Colonic mucosa (tissue), 4 donors: ENCODE data around the gene OR5B21. TPM values are rescaled to one million over a fixed set of nuclear protein-coding genes. Genes with fewer than 3 reads are reported as not detected.

Experiments
- DNase-seq: peaks from one replicate; pipeline ENCODE4 v3.0.0-alpha.2; 2020
- H3K27ac ChIP-seq: fragments of 200-600 bp; one replicate; pipeline ENCODE4 v1.8.0; 2021
- H3K27me3 ChIP-seq: fragments of 200-600 bp; one replicate; pipeline ENCODE4 v1.8.0; 2021
- H3K36me3 ChIP-seq: fragments of 200-600 bp; one replicate; pipeline ENCODE4 v1.8.0; 2021
- H3K4me1 ChIP-seq: fragments of 200-600 bp; one replicate; pipeline ENCODE4 v1.8.0; 2021; ENCODE audit warnings: mild to moderate bottlenecking
- H3K4me3 ChIP-seq: fragments of 200-600 bp; one replicate; pipeline ENCODE4 v1.8.0; 2021
- H3K9ac ChIP-seq, 2 donors: one replicate each; pipeline ENCODE4 v1.7.0; 2013; ENCODE audit warnings: control low read depth in 2 of 2, low read depth in 2 of 2, low read length in 2 of 2
- H3K9me3 ChIP-seq: fragments of 200-600 bp; one replicate; pipeline ENCODE4 v1.8.0; 2021
- CTCF ChIP-seq: fragments of 200-600 bp; IDR thresholded peaks from one replicate; pipeline ENCODE4 v1.8.0; 2022; ENCODE audit warnings: antibody characterized with exemption, mild to moderate bottlenecking
- intact Hi-C: fragments of 100-400 bp; cut with DNase I; formaldehyde crosslinking; loops from one replicate; pipeline ENCODE4 v1.14.1; 2022
- total RNA-seq, 2 donors: library from RNA; stranded (reverse); fragmentation: NEBNext Ultra II Directional in 1 of 2; extraction: Animal tissue kit (Norgen Biotek cat#: 25700) in 1 of 2; gene quantifications; one replicate each; pipeline ENCODE4 v1.2.1, GENCODE V29; 2021
- donor health status: healthy.
- donor health status: DM: no; HTN: no; CAD: no.
- donor health status: DM: no; HTN: no; CAD: no.

Gene OR5B21
- not detected for total RNA-seq

- Histone ChIP-seq H3K9me3 (no peaks in the 10 kb centered on the region), H3K27ac (no peak within 1 kb of the TSS), H3K4me1 (no peaks in the 10 kb centered on the region), H3K4me3 (no peak within 1 kb of the TSS), H3K27me3 (no peaks in the 10 kb centered on the region), H3K36me3 (no peaks in the 10 kb centered on the region), H3K9ac (no peak within 1 kb of the TSS)
- no peak for DNase-seq
- intact Hi-C loops, result no loop called here
- TF ChIP-seq CTCF, result no peak
Measured at GRCh38 chr11:58508005-58508404, at the start of gene OR5B21. Gene OR5B21 (minus strand): TSS chr11:58508105. CDS start chr11:58508105, 0 bp downstream.

- no peak overlapping the region for H3K27ac ChIP-seq
- no peak for DNase-seq
- no peaks in the 10 kb centered on the region for H3K27me3 ChIP-seq
- H3K36me3 ChIP-seq, result peaks cover 4% of the 10 kb centered on the region
- no peaks in the 10 kb centered on the region for H3K9me3 ChIP-seq
- TF ChIP-seq CTCF, result no peak
- intact Hi-C loops, result no loop called here
- H3K9ac ChIP-seq, result no peak overlapping the region
- no peaks in the 10 kb centered on the region for H3K4me1 ChIP-seq
- H3K4me3 ChIP-seq, result no peak overlapping the region
Measured at GRCh38 chr11:58549644-58550043, 41.7 kb upstream of the OR5B21 start.

- DNase-seq, result no peak
- no peaks in the 10 kb centered on the region for H3K9me3 ChIP-seq
- H3K27ac ChIP-seq, result no peak overlapping the region
- no peak overlapping the region for H3K9ac ChIP-seq
- H3K36me3 ChIP-seq, result no peaks in the 10 kb centered on the region
- H3K4me3 ChIP-seq, result no peak overlapping the region
- H3K27me3 ChIP-seq, result no peaks in the 10 kb centered on the region
- TF ChIP-seq CTCF, result no peak
- no peaks in the 10 kb centered on the region for H3K4me1 ChIP-seq
- intact Hi-C loops, result no loop called here
Measured at GRCh38 chr11:58546841-58547240, 38.9 kb upstream of the OR5B21 start.

DNA sequence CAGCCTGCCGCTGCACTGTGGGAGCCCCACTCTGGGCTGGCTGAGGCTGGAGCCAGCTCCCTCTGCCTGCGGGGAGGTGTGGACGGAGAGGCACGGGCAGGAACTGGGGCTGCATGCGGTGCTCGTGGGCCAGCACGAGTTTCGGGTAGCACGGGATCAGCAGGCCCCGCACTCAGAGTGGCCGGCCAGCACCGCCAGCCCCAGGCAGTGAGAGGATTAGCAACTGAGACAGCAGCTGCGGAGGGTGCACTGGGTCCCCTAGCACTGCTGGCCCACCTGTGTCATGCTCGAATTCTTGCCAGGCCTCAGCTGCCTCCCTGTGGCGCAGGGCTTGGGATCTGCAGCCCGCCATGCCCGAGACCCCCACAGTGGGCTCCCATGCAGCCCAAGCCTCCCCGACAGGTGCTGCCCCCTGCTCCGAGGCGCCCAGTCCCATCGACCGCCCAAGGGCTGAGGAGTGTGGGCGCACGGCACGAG, 24.0 kb upstream of the OR5B21 start:
- intact Hi-C loops, result no loop called here
- Histone ChIP-seq H3K27ac (no peak overlapping the region), H3K4me3 (no peak overlapping the region), H3K9me3 (no peaks in the 10 kb centered on the region), H3K27me3 (no peaks in the 10 kb centered on the region), H3K9ac (no peak overlapping the region), H3K4me1 (no peaks in the 10 kb centered on the region), H3K36me3 (no peaks in the 10 kb centered on the region)
- TF ChIP-seq CTCF, result no peak
- DNase-seq, result no peak

- Histone ChIP-seq H3K9ac (no peak overlapping the region), H3K27ac (no peak overlapping the region), H3K4me3 (no peak overlapping the region), H3K36me3 (no peaks in the 10 kb centered on the region), H3K4me1 (no peaks in the 10 kb centered on the region), H3K9me3 (no peaks in the 10 kb centered on the region), H3K27me3 (no peaks in the 10 kb centered on the region)
- TF ChIP-seq CTCF, result no peak
- intact Hi-C loops, result no loop called here
- no peak for DNase-seq
Measured at GRCh38 chr11:58530236-58530635, 22.3 kb upstream of the OR5B21 start.

DNA sequence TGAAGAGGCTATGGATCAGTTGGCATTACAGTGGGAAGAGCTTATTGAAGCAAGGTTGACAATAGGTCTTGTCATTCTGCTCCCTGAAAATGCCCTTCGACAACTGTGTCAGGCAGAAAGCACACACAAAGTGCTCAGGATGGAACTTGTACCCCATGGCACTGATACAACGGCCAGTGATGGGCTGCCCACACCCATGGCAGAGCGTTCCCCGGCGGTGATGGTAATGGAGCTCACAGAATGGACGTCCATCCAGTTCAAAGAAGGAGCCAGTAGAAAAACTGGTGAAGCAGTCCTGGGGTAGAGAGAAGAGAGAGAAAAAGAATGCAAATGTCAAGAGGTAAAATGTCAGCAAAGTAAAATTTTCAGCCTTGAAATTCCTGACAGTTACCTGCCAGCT, 19.5 kb upstream of the OR5B21 start:
- Histone ChIP-seq H3K4me1 (no peaks in the 10 kb centered on the region), H3K36me3 (no peaks in the 10 kb centered on the region), H3K9ac (no peak overlapping the region), H3K27me3 (no peaks in the 10 kb centered on the region), H3K27ac (no peak overlapping the region), H3K9me3 (no peaks in the 10 kb centered on the region), H3K4me3 (no peak overlapping the region)
- DNase-seq, result no peak
- intact Hi-C loops, result no loop called here
- no peak for TF ChIP-seq CTCF
